Mesendoderm (in vitro differentiated cells): ENCODE measurements around the gene YPEL2.

Experiments used
- DNase-seq: peaks from one replicate; pipeline ENCODE4 v3.0.0; 2013
- H2AK5ac ChIP-seq: 2 replicates; pipeline ENCODE4 v1.6.1; 2013; ENCODE audit warnings: low read length, inconsistent platforms
- H2BK120ac ChIP-seq: 2 replicates; pipeline ENCODE4 v1.6.1; 2013; ENCODE audit warnings: low read depth, mild to moderate bottlenecking, low read length, moderate library complexity, mixed read lengths
- H2BK15ac ChIP-seq: replicated peaks from 2 replicates; pipeline ENCODE4 v1.6.1; 2013; ENCODE audit warnings: low read depth, mild to moderate bottlenecking, moderate library complexity
- H2BK5ac ChIP-seq: 2 replicates; pipeline ENCODE4 v1.6.1; 2013; ENCODE audit warnings: low read length, inconsistent platforms
- H3K18ac ChIP-seq: 2 replicates; pipeline ENCODE4 v1.6.1; 2013; ENCODE audit warnings: mild to moderate bottlenecking, low read length, mixed read lengths
- H3K23ac ChIP-seq: one replicate; pipeline ENCODE4 v1.6.1; 2013; ENCODE audit warnings: low read length
- H3K27ac ChIP-seq: 2 replicates; pipeline ENCODE4 v1.5.1; 2013; ENCODE audit warnings: low read depth, mild to moderate bottlenecking, inconsistent platforms, low read length, moderate library complexity
- H3K27me3 ChIP-seq: 2 replicates; pipeline ENCODE4 v1.6.1; 2013; ENCODE audit warnings: low read length, control low read depth, mild to moderate bottlenecking, inconsistent platforms; ENCODE audit not compliant: insufficient read depth, poor library complexity
- H3K36me3 ChIP-seq: 2 replicates; pipeline ENCODE4 v1.6.1; 2013; ENCODE audit warnings: low read length, inconsistent platforms; ENCODE audit not compliant: control insufficient read depth, insufficient read depth
- H3K4ac ChIP-seq: one replicate; pipeline ENCODE4 v1.6.1; 2013; ENCODE audit warnings: low read depth, mild to moderate bottlenecking, low read length, moderate library complexity
- H3K4me1 ChIP-seq: 2 replicates; pipeline ENCODE4 v1.6.1; 2013; ENCODE audit warnings: low read depth, low read length, inconsistent platforms; ENCODE audit not compliant: control insufficient read depth
- H3K4me2 ChIP-seq: 2 replicates; pipeline ENCODE4 v1.6.1; 2013; ENCODE audit warnings: low read length
- H3K4me3 ChIP-seq: 2 replicates; pipeline ENCODE4 v1.5.1; 2013; ENCODE audit warnings: mild to moderate bottlenecking, low read length
- H3K56ac ChIP-seq: one replicate; pipeline ENCODE4 v1.6.1; 2013; ENCODE audit warnings: low read length
- H3K79me1 ChIP-seq: 2 replicates; pipeline ENCODE4 v1.6.1; 2013; ENCODE audit warnings: low read length, inconsistent platforms
- H3K79me2 ChIP-seq: 2 replicates; pipeline ENCODE4 v1.6.1; 2013; ENCODE audit warnings: mild to moderate bottlenecking, low read length; ENCODE audit not compliant: control insufficient read depth, insufficient read depth
- H3K9ac ChIP-seq: 2 replicates; pipeline ENCODE4 v1.6.1; 2013; ENCODE audit warnings: low read length, inconsistent platforms
- H4K5ac ChIP-seq: one replicate; pipeline ENCODE4 v1.6.1; 2013; ENCODE audit warnings: low read length
- H4K8ac ChIP-seq: one replicate; pipeline ENCODE4 v1.6.1; 2013; ENCODE audit warnings: low read depth, mild to moderate bottlenecking, control low read depth, low read length, moderate library complexity
- whole genome bisulfite sequencing: extraction: QIAGEN DNeasy Blood & Tissue Kit; methylation state at CpG from one replicate; pipeline ENCODE4 v1.1.7; 2013; ENCODE audit warnings: low lambda C conversion rate, missing lambda C conversion rate; ENCODE audit not compliant: insufficient coverage; ENCODE audit errors: extremely low coverage; 5-methylcytosine and 5-hydroxymethylcytosine counted together

The YPEL2 gene

GRCh38 chr17:59416184-59416583 is 84.7 kb downstream of the YPEL2 start:
- Histone ChIP-seq H2BK15ac (no peak overlapping the region), H3K56ac (no peak overlapping the region), H2BK120ac (no peak overlapping the region), H3K4ac (no peak overlapping the region), H3K23ac (no peak overlapping the region), H4K5ac (no peak overlapping the region), H3K4me2 (no peak overlapping the region), H2AK5ac (no peak overlapping the region), H3K36me3 (no peaks in the 10 kb centered on the region), H3K4me3 (no peak overlapping the region), H4K8ac (no peak overlapping the region), H3K9ac (no peak overlapping the region), H3K4me1 (peaks cover 3% of the 10 kb centered on the region), H3K79me2 (no peaks in the 10 kb centered on the region), H2BK5ac (no peak overlapping the region), H3K18ac (no peak overlapping the region), H3K79me1 (no peaks in the 10 kb centered on the region), H3K27me3 (no peaks in the 10 kb centered on the region), H3K27ac (no peak overlapping the region)
- WGBS: no CpG with 5 or more reads among the region's 4 CpGs
- DNase-seq: no peak

- no peak overlapping the region for H4K8ac ChIP-seq
- no peak overlapping the region for H3K23ac ChIP-seq
- H3K56ac ChIP-seq: no peak overlapping the region
- whole genome bisulfite sequencing: no CpG with 5 or more reads among the region's 12 CpGs
- H2BK5ac ChIP-seq: no peak overlapping the region
- H3K18ac ChIP-seq: no peak overlapping the region
- H3K4me2 ChIP-seq: no peak overlapping the region
- no peak overlapping the region for H3K4me3 ChIP-seq
- H3K9ac ChIP-seq: no peak overlapping the region
- no peaks in the 10 kb centered on the region for H3K79me1 ChIP-seq
- no peak overlapping the region for H3K4ac ChIP-seq
- H4K5ac ChIP-seq: no peak overlapping the region
- H2AK5ac ChIP-seq: no peak overlapping the region
- H3K79me2 ChIP-seq: no peaks in the 10 kb centered on the region
- DNase-seq: no peak
- no peaks in the 10 kb centered on the region for H3K36me3 ChIP-seq
- H3K4me1 ChIP-seq: peaks cover 3% of the 10 kb centered on the region
- no peak overlapping the region for H2BK120ac ChIP-seq
- no peak overlapping the region for H2BK15ac ChIP-seq
- no peaks in the 10 kb centered on the region for H3K27me3 ChIP-seq
- no peak overlapping the region for H3K27ac ChIP-seq
These were observed 86.0 kb downstream of the YPEL2 start for GRCh38 chr17:59417452-59417851.

- Histone ChIP-seq H3K4me2 (no peak overlapping the region), H3K79me1 (no peaks in the 10 kb centered on the region), H3K27ac (no peak overlapping the region), H4K5ac (no peak overlapping the region), H3K56ac (no peak overlapping the region), H3K18ac (no peak overlapping the region), H3K9ac (no peak overlapping the region), H3K4me3 (no peak overlapping the region), H3K79me2 (no peaks in the 10 kb centered on the region), H2BK5ac (no peak overlapping the region), H2AK5ac (no peak overlapping the region), H3K23ac (no peak overlapping the region), H4K8ac (no peak overlapping the region), H3K36me3 (no peaks in the 10 kb centered on the region), H3K27me3 (no peaks in the 10 kb centered on the region), H2BK120ac (no peak overlapping the region), H3K4ac (no peak overlapping the region), H3K4me1 (peaks cover 12% of the 10 kb centered on the region), H2BK15ac (no peak overlapping the region)
- peak; percentile 94 for DNase-seq
- WGBS: no CpG with 5 or more reads among the region's 4 CpGs
These were observed 87.3 kb downstream of the YPEL2 start for GRCh38 chr17:59418732-59419166.

GRCh38 chr17:59420901-59421300 is 89.4 kb downstream of the YPEL2 start:
- no peak overlapping the region for H3K23ac ChIP-seq
- peaks cover 15% of the 10 kb centered on the region for H3K4me1 ChIP-seq
- H2BK120ac ChIP-seq: no peak overlapping the region
- peak overlapping the region; percentile 6 for H3K4ac ChIP-seq
- H3K79me1 ChIP-seq: no peaks in the 10 kb centered on the region
- no peak overlapping the region for H3K56ac ChIP-seq
- H3K4me3 ChIP-seq: no peak overlapping the region
- no peaks in the 10 kb centered on the region for H3K27me3 ChIP-seq
- H3K18ac ChIP-seq: no peak overlapping the region
- H2AK5ac ChIP-seq: no peak overlapping the region
- H3K27ac ChIP-seq: no peak overlapping the region
- WGBS: no CpG with 5 or more reads among the region's 3 CpGs
- H3K4me2 ChIP-seq: no peak overlapping the region
- DNase-seq: no peak
- H3K36me3 ChIP-seq: no peaks in the 10 kb centered on the region
- no peak overlapping the region for H3K9ac ChIP-seq
- H4K5ac ChIP-seq: no peak overlapping the region
- no peak overlapping the region for H2BK5ac ChIP-seq
- H3K79me2 ChIP-seq: no peaks in the 10 kb centered on the region
- no peak overlapping the region for H2BK15ac ChIP-seq
- no peak overlapping the region for H4K8ac ChIP-seq

GRCh38 chr17:59421722-59422121 is 90.3 kb downstream of the YPEL2 start:
- no peak overlapping the region for H2AK5ac ChIP-seq
- H2BK5ac ChIP-seq: no peak overlapping the region

GRCh38 chr17:59423137-59423724 is 91.8 kb downstream of the YPEL2 start:
- H3K27ac ChIP-seq: peak overlapping the region; percentile 51

More at GRCh38 chr17:59421722-59422121, 90.3 kb downstream of the YPEL2 start:
- H3K79me1 ChIP-seq: no peaks in the 10 kb centered on the region
- H3K56ac ChIP-seq: no peak overlapping the region
- no peak overlapping the region for H2BK120ac ChIP-seq
- DNase-seq: no peak
- no peaks in the 10 kb centered on the region for H3K36me3 ChIP-seq
- no CpG with 5 or more reads among the region's 6 CpGs for WGBS
- no peaks in the 10 kb centered on the region for H3K27me3 ChIP-seq
- no peak overlapping the region for H3K4me2 ChIP-seq
- no peak overlapping the region for H2BK15ac ChIP-seq
- no peak overlapping the region for H3K27ac ChIP-seq
- H3K4me3 ChIP-seq: no peak overlapping the region
- H3K18ac ChIP-seq: no peak overlapping the region
- no peak overlapping the region for H4K5ac ChIP-seq
- H4K8ac ChIP-seq: no peak overlapping the region
- H3K9ac ChIP-seq: no peak overlapping the region
- peaks cover 18% of the 10 kb centered on the region for H3K4me1 ChIP-seq
- H3K23ac ChIP-seq: no peak overlapping the region
- no peaks in the 10 kb centered on the region for H3K79me2 ChIP-seq
- no peak overlapping the region for H3K4ac ChIP-seq

More at GRCh38 chr17:59423137-59423724, 91.8 kb downstream of the YPEL2 start:
- H2BK5ac ChIP-seq: peak overlapping the region; percentile 51
- H2BK120ac ChIP-seq: peak overlapping the region; percentile 3
- peak overlapping the region; percentile 92 for H3K18ac ChIP-seq
- no peak overlapping the region for H4K5ac ChIP-seq
- H3K4me2 ChIP-seq: no peak overlapping the region
- peak overlapping the region; percentile 73 for H3K4ac ChIP-seq
- H4K8ac ChIP-seq: no peak overlapping the region
- peak overlapping the region; percentile 44 for H3K56ac ChIP-seq
- H3K27me3 ChIP-seq: no peaks in the 10 kb centered on the region
- no peaks in the 10 kb centered on the region for H3K79me2 ChIP-seq
- H3K4me3 ChIP-seq: no peak overlapping the region
- peak; percentile 89 for DNase-seq
- no peaks in the 10 kb centered on the region for H3K79me1 ChIP-seq
- H3K4me1 ChIP-seq: peaks cover 20% of the 10 kb centered on the region
- no peak overlapping the region for H2BK15ac ChIP-seq
- peak overlapping the region; percentile 4 for H3K9ac ChIP-seq
- no CpG with 5 or more reads among the region's 9 CpGs for WGBS
- H3K23ac ChIP-seq: no peak overlapping the region
- H3K36me3 ChIP-seq: no peaks in the 10 kb centered on the region
- H2AK5ac ChIP-seq: peak overlapping the region; percentile 25
